ENCODE data around the gene CCBE1. TPM values are rescaled to one million over a fixed set of nuclear protein-coding genes. Genes with fewer than 3 reads are reported as not detected.

CCBE1 gene
- total RNA-seq, 3 donors from 2014 or later: 0.18 TPM; not detected in 2

DNA sequence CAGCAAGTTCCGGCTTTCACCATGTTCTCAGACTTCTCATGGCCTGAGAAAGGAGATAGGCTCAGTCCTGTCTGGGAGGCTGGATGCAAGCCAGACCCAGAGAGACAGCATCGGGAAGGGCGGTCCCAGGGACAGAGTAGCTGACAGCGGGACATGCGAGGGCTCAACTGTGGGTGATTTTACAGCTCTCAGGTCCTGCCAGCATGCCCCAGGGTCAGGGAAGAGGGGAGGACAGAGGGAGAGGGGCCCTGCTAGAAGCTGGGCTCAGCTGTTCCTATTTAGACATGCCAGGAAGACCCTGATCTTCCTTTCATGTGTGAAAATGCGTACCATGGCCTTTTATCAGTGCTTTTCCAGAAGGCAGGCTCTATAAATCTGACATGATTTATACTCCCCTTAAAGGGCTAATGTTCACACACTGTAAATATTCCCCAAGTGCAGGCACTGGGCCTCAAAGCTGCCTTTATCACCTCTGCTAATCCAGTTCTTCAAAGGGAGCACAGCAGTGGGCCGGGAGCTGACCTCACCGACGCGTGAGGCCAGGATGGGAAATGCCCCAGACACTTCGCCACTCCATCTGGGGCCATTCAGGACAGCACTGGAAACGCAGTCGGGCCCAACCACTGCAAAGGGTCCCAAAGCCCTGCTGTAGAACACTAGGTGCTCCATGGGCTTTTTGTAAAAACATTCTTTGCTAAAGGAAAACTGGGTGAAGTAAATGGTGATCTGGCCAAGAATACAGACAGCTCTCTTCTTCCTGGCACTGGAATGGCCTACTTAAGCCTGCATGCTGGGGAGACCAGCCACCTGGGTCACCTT, 242.1 kb downstream of the CCBE1 start:
- ATAC-seq (no peak), DNase-seq (no peak)
- Mint-ChIP-seq H3K27me3 (ENCODE audit: low read depth) (peaks cover 7% of the 10 kb centered on the region), H3K4me1 (ENCODE audit: low read depth) (no peaks in the 10 kb centered on the region), H3K36me3 (ENCODE audit: insufficient read depth) (no peaks in the 10 kb centered on the region), H3K9me3 (no peaks in the 10 kb centered on the region), H3K4me3 (no peak overlapping the region)

- Mint-ChIP-seq H3K4me1 (ENCODE audit: low read depth) (no peaks in the 10 kb centered on the region), H3K4me3 (no peak overlapping the region), H3K9me3 (no peaks in the 10 kb centered on the region), H3K27me3 (ENCODE audit: low read depth) (peaks cover 6% of the 10 kb centered on the region), H3K36me3 (ENCODE audit: insufficient read depth) (no peaks in the 10 kb centered on the region)
- DNase-seq (no peak), ATAC-seq (no peak)
Measured at GRCh38 chr18:59453468-59453961, 243.7 kb downstream of the CCBE1 start.

- Mint-ChIP-seq H3K27me3 (ENCODE audit: low read depth) (peaks cover 6% of the 10 kb centered on the region), H3K36me3 (ENCODE audit: insufficient read depth) (no peaks in the 10 kb centered on the region), H3K4me1 (ENCODE audit: low read depth) (no peaks in the 10 kb centered on the region), H3K9me3 (no peaks in the 10 kb centered on the region), H3K4me3 (no peak overlapping the region)
- ATAC-seq (no peak), DNase-seq (no peak)
Measured at GRCh38 chr18:59451963-59452362, 245.3 kb downstream of the CCBE1 start.

GRCh38 chr18:59451073-59451472, 246.2 kb downstream of the CCBE1 start:
- DNase-seq (no peak), ATAC-seq (no peak)
- Mint-ChIP-seq H3K9me3 (no peaks in the 10 kb centered on the region), H3K27me3 (ENCODE audit: low read depth) (peaks cover 6% of the 10 kb centered on the region), H3K4me3 (no peak overlapping the region), H3K4me1 (ENCODE audit: low read depth) (no peaks in the 10 kb centered on the region), H3K36me3 (ENCODE audit: insufficient read depth) (no peaks in the 10 kb centered on the region)

- Mint-ChIP-seq H3K36me3 (ENCODE audit: insufficient read depth) (no peaks in the 10 kb centered on the region), H3K4me1 (ENCODE audit: low read depth) (no peaks in the 10 kb centered on the region), H3K9me3 (no peaks in the 10 kb centered on the region), H3K4me3 (no peak overlapping the region), H3K27me3 (ENCODE audit: low read depth) (peaks cover 2% of the 10 kb centered on the region)
- no peak for DNase-seq
- ATAC-seq: no peak
Measured at GRCh38 chr18:59448546-59448945, 248.7 kb downstream of the CCBE1 start.

DNA sequence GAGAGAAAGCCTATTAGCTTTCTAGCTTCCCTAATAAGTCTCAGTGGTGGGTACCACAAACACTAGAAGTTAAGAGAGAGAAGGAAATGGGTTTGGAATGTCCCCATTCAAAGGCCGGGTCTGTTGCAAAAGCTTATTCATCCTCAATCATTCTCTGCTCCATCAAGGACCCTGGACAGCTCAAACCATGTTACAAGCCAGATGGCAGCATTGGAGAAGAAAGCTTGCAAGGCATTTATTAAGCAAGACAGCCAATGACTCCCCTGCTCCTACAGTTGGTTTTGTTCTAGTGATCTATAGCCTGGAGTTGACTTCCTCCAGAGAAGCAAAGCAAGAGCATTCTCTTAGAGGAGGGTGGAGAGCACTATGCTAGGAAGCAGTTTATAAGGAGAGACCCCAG, 251.2 kb downstream of the CCBE1 start:
- Mint-ChIP-seq H3K4me1 (ENCODE audit: low read depth) (no peaks in the 10 kb centered on the region), H3K36me3 (ENCODE audit: insufficient read depth) (no peaks in the 10 kb centered on the region), H3K4me3 (no peak overlapping the region), H3K27me3 (ENCODE audit: low read depth) (no peaks in the 10 kb centered on the region), H3K9me3 (no peaks in the 10 kb centered on the region)
- no peak for ATAC-seq
- no peak for DNase-seq

GRCh38 chr18:59437851-59438569, 259.2 kb downstream of the CCBE1 start:
- ATAC-seq: no peak
- no peak for DNase-seq
- Mint-ChIP-seq H3K4me1 (ENCODE audit: low read depth) (no peaks in the 10 kb centered on the region), H3K4me3 (no peak overlapping the region), H3K9me3 (no peaks in the 10 kb centered on the region), H3K27me3 (ENCODE audit: low read depth) (peaks cover 5% of the 10 kb centered on the region), H3K36me3 (ENCODE audit: insufficient read depth) (no peaks in the 10 kb centered on the region)

DNA sequence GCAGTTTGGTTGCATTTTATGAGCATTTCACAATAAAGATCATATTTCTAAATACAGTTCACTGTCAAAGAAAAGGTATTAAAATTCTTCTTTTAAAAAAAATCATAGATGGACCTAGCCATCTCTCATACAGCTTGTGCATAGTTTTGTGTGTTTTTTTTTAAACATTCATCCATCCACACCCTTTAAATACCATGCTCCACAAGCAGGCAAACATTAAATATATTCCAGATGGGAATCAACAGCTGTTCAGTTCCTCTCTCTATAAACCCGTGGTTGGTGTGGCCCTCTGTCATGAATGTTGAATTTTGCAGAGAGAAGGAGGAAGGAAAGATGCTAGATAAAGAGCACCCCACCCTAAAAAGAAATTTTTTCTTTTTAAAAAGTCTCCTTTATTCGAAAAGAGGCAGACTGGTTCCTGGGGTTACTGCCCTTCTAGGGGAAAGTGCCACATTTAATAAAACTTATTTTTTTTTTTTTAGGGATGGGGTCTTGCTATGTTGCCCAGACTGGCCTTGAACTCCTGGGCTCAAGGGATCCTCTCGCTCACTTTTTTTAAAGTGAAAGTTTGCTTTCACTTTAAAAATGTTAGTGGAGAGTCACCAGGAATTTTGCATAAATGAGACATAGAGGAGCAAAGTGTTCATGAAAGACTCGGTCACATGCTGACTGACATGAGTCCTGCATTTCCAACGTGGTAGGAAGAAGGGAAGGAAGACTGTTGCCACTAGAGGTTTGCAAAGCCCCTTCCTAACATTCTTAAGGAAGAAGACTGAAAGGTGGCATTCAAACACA, 264.2 kb downstream of the CCBE1 start:
- ATAC-seq: no peak
- no peaks in the 10 kb centered on the region for H3K9me3 Mint-ChIP-seq

DNA sequence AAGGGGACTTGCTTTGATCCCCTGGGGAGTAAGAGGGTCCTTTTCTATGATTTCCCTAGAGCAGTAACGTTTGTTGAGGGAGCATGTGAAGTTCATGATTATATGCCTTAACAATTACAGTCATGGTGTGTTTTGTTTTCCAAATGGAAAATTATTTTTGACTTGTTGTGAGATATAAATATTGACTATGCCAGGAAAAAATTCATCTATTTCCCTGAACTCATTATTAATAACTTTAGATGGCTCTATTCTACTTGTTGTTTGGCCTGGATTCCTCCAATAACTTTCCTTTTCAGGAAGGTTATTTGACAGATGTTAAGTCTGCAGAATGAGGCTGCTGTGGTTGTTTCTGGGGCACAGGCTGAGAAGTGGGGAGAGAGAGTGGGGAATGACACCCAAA, 266.1 kb downstream of the CCBE1 start:
- no peaks in the 10 kb centered on the region for H3K36me3 Mint-ChIP-seq (ENCODE audit: insufficient read depth)
- H3K4me3 Mint-ChIP-seq: no peak overlapping the region
- DNase-seq (no peak), ATAC-seq (no peak)
- H3K27me3 Mint-ChIP-seq (ENCODE audit: low read depth): peaks cover 5% of the 10 kb centered on the region
- H3K4me1 Mint-ChIP-seq (ENCODE audit: low read depth): no peaks in the 10 kb centered on the region
- no peaks in the 10 kb centered on the region for H3K9me3 Mint-ChIP-seq

More for the DNA sequence above, 264.2 kb downstream of the CCBE1 start:
- no peak for DNase-seq
- Mint-ChIP-seq H3K36me3 (ENCODE audit: insufficient read depth) (no peaks in the 10 kb centered on the region), H3K27me3 (ENCODE audit: low read depth) (peaks cover 5% of the 10 kb centered on the region), H3K4me3 (no peak overlapping the region), H3K4me1 (ENCODE audit: low read depth) (no peaks in the 10 kb centered on the region)

- Mint-ChIP-seq H3K4me3 (no peak overlapping the region), H3K27me3 (ENCODE audit: low read depth) (peaks cover 2% of the 10 kb centered on the region), H3K4me1 (ENCODE audit: low read depth) (no peaks in the 10 kb centered on the region), H3K36me3 (ENCODE audit: insufficient read depth) (no peaks in the 10 kb centered on the region), H3K9me3 (no peaks in the 10 kb centered on the region)
- DNase-seq: no peak
- no peak for ATAC-seq
Measured at GRCh38 chr18:59429608-59430007, 267.6 kb downstream of the CCBE1 start.

DNA sequence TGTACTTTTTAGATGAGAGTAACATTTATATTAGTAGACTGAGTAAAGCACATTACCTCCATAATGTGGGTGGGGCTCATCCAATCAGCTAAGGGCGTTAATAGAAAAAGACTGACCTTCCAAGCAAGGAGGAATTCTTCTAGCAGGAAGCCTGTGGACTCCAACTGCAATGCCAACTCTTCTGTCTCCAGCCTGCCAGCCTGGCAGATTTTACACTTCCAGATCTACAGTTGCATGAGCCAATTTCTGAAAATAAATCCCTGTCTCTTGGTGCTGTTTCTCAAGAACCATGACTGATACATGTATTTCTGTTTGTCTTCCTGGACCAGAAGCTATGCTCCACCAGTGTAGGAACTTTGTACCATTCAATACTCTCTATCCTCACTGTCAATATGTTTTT, 269.2 kb downstream of the CCBE1 start:
- Mint-ChIP-seq H3K4me3 (no peak overlapping the region), H3K36me3 (ENCODE audit: insufficient read depth) (no peaks in the 10 kb centered on the region), H3K4me1 (ENCODE audit: low read depth) (no peaks in the 10 kb centered on the region), H3K9me3 (no peaks in the 10 kb centered on the region), H3K27me3 (ENCODE audit: low read depth) (no peaks in the 10 kb centered on the region)
- ATAC-seq (no peak), DNase-seq (no peak)

DNA sequence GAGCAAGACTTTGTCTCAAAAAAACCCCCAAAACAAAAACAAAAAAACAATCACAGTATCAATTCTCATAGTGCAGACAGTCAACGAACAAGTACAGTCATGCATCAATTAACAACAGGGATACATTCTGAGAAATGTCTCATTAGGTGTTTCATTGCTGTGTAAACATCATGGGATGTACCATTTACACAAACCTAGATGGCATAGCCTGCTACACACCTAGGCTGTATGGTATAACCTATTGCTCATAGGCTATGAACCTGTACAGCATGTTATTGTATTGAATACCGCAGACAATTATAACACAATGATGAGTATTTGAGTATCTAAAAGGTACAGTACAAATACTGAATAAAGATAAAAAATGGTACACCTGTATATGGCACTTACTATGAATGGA, 270.4 kb downstream of the CCBE1 start:
- H3K36me3 Mint-ChIP-seq (ENCODE audit: insufficient read depth): no peaks in the 10 kb centered on the region
- no peak for ATAC-seq
- H3K27me3 Mint-ChIP-seq (ENCODE audit: low read depth): peaks cover 4% of the 10 kb centered on the region
- DNase-seq: no peak
- H3K4me1 Mint-ChIP-seq (ENCODE audit: low read depth): no peaks in the 10 kb centered on the region
- no peaks in the 10 kb centered on the region for H3K9me3 Mint-ChIP-seq
- H3K4me3 Mint-ChIP-seq: no peak overlapping the region

- ATAC-seq: no peak
- no peaks in the 10 kb centered on the region for H3K4me1 Mint-ChIP-seq (ENCODE audit: low read depth)
- no peak for DNase-seq
- H3K9me3 Mint-ChIP-seq: no peaks in the 10 kb centered on the region
- peaks cover 21% of the 10 kb centered on the region for H3K27me3 Mint-ChIP-seq (ENCODE audit: low read depth)
- H3K36me3 Mint-ChIP-seq (ENCODE audit: insufficient read depth): no peaks in the 10 kb centered on the region
- no peak overlapping the region for H3K4me3 Mint-ChIP-seq
Measured at GRCh38 chr18:59423259-59423658, 274.0 kb downstream of the CCBE1 start.

- peaks cover 24% of the 10 kb centered on the region for H3K27me3 Mint-ChIP-seq (ENCODE audit: low read depth)
- H3K36me3 Mint-ChIP-seq (ENCODE audit: insufficient read depth): no peaks in the 10 kb centered on the region
- ATAC-seq (no peak), DNase-seq (no peak)
- no peaks in the 10 kb centered on the region for H3K9me3 Mint-ChIP-seq
- H3K4me1 Mint-ChIP-seq (ENCODE audit: low read depth): no peaks in the 10 kb centered on the region
- no peak overlapping the region for H3K4me3 Mint-ChIP-seq
Measured at GRCh38 chr18:59420244-59420643, 277.0 kb downstream of the CCBE1 start.
